IMR-90 (cell line): ENCODE results near the gene PPP1CA. TPM values are rescaled to one million over a fixed set of nuclear protein-coding genes. Genes with fewer than 3 reads are reported as not detected.

Experiments
- ATAC-seq: fragments of 200-7000 bp; cut with Tn5 transposase; 2 replicates; pipeline ENCODE4 v1.9.1; 2020; ENCODE audit warnings: low read depth, mild to moderate bottlenecking, moderate library complexity
- BruUV-seq: library from RNA; stranded (reverse); fragments of 400-500 nt; replicated peaks from 2 replicates; lab custom pipeline; 2021; lab: Mats Ljungman, UMichigan
- CTCF ChIA-PET: fragments of 300-600 bp; formaldehyde crosslinking; extraction: SDS; loops from one replicate; lab custom pipeline; 2021; ENCODE audit warnings: antibody characterized with exemption; lab: Yijun Ruan, JAX
- POLR2A ChIA-PET: fragments of 300-600 bp; sonication (Branson Sonifier 250); formaldehyde crosslinking; loops from one replicate; lab custom pipeline; 2022; ENCODE audit warnings: antibody characterized with exemption; ENCODE audit not compliant: unreplicated experiment; lab: Charles Lee
- DNase-seq: peaks from one replicate; pipeline ENCODE4 v3.0.0; 2013
- H2AFZ ChIP-seq: replicated peaks from 2 replicates; pipeline ENCODE3; 2013; ENCODE audit warnings: low read length, mild to moderate bottlenecking; ENCODE audit not compliant: poor library complexity
- H2AK5ac ChIP-seq: 2 replicates; pipeline ENCODE4 v1.6.1; 2013; ENCODE audit warnings: low read depth, low read length, inconsistent platforms
- H2AK9ac ChIP-seq: replicated peaks from 2 replicates; pipeline ENCODE3; 2013; ENCODE audit warnings: mild to moderate bottlenecking, low read depth, low read length, moderate library complexity; ENCODE audit not compliant: poor library complexity
- H2BK120ac ChIP-seq: 2 replicates; pipeline ENCODE4 v1.6.1; 2013; ENCODE audit warnings: low read depth, low read length, inconsistent platforms
- H2BK15ac ChIP-seq: 3 replicates; pipeline ENCODE4 v1.6.1; 2013; ENCODE audit warnings: low read depth, low read length, inconsistent platforms
- H2BK20ac ChIP-seq: 2 replicates; pipeline ENCODE4 v1.6.1; 2013; ENCODE audit warnings: low read depth, mild to moderate bottlenecking, inconsistent platforms, low read length, moderate library complexity
- H2BK5ac ChIP-seq: 2 replicates; pipeline ENCODE4 v1.6.1; 2013; ENCODE audit warnings: mild to moderate bottlenecking, low read depth, low read length, inconsistent platforms; ENCODE audit not compliant: poor library complexity, severe bottlenecking
- H3K14ac ChIP-seq: replicated peaks from 2 replicates; pipeline ENCODE4 v1.6.1; 2013; ENCODE audit warnings: low read depth, low read length, inconsistent platforms
- H3K18ac ChIP-seq: 2 replicates; pipeline ENCODE4 v1.6.1; 2013; ENCODE audit warnings: low read depth, low read length, control low read depth
- H3K23ac ChIP-seq: 2 replicates; pipeline ENCODE4 v1.6.1; 2013; ENCODE audit warnings: low read depth, low read length, inconsistent platforms
- H3K27ac ChIP-seq: 2 replicates; pipeline ENCODE4 v1.5.1; 2013; ENCODE audit warnings: mild to moderate bottlenecking, control low read depth, low read length; ENCODE audit not compliant: insufficient read depth
- H3K27me3 ChIP-seq: 2 replicates; pipeline ENCODE4 v1.6.1; 2013; ENCODE audit warnings: low read length; ENCODE audit not compliant: control insufficient read depth, insufficient read depth
- H3K36me3 ChIP-seq: 2 replicates; pipeline ENCODE4 v1.6.1; 2013; ENCODE audit warnings: low read length, mixed read lengths; ENCODE audit not compliant: control insufficient read depth, insufficient read depth
- H3K4ac ChIP-seq: 2 replicates; pipeline ENCODE4 v1.6.1; 2013; ENCODE audit warnings: low read depth, low read length, inconsistent platforms
- H3K4me1 ChIP-seq: 2 replicates; pipeline ENCODE4 v1.6.1; 2013; ENCODE audit warnings: low read length, mixed read lengths; ENCODE audit not compliant: control insufficient read depth, insufficient read depth
- H3K4me2 ChIP-seq: 2 replicates; pipeline ENCODE4 v1.6.1; 2013; ENCODE audit warnings: low read depth, mild to moderate bottlenecking, control low read depth, low read length, moderate library complexity
- H3K4me3 ChIP-seq: 2 replicates; pipeline ENCODE4 v1.5.1; 2013; ENCODE audit warnings: low read depth, mild to moderate bottlenecking, control low read depth, low read length, moderate library complexity; ENCODE audit not compliant: insufficient read depth
- H3K56ac ChIP-seq: 2 replicates; pipeline ENCODE4 v1.6.1; 2013; ENCODE audit warnings: low read length, inconsistent platforms; ENCODE audit not compliant: insufficient read depth; ENCODE audit errors: extremely low read depth
- H3K79me1 ChIP-seq, 2 experiments: 2 replicates each; pipeline ENCODE4 v1.6.1; 2013; ENCODE audit warnings: low read length in 2 of 2, inconsistent platforms in 1 of 2, low read depth in 1 of 2
- H3K9ac ChIP-seq: 2 replicates; pipeline ENCODE4 v1.6.1; 2013; ENCODE audit warnings: low read depth, low read length, control low read depth
- H3K9me1 ChIP-seq: 2 replicates; pipeline ENCODE4 v1.6.1; 2013; ENCODE audit warnings: low read length, inconsistent platforms; ENCODE audit not compliant: insufficient read depth
- H3K9me3 ChIP-seq: 2 replicates; pipeline ENCODE4 v1.6.1; 2013; ENCODE audit warnings: low read length; ENCODE audit not compliant: control insufficient read depth, insufficient read depth
- H4K20me1 ChIP-seq: 2 replicates; pipeline ENCODE4 v1.6.1; 2013; ENCODE audit warnings: low read length, inconsistent platforms; ENCODE audit not compliant: insufficient read depth
- H4K5ac ChIP-seq: 2 replicates; pipeline ENCODE4 v1.6.1; 2013; ENCODE audit warnings: mild to moderate bottlenecking, low read depth, low read length, control low read depth
- H4K8ac ChIP-seq, 2 experiments: 2 replicates each; pipeline ENCODE4 v1.6.1; 2013; ENCODE audit warnings: low read depth in 2 of 2, low read length in 2 of 2, control low read depth in 1 of 2, inconsistent platforms in 1 of 2
- H4K91ac ChIP-seq: 2 replicates; pipeline ENCODE4 v1.6.1; 2013; ENCODE audit warnings: low read depth, low read length, inconsistent platforms; ENCODE audit not compliant: insufficient read depth
- BHLHE40 ChIP-seq: fragments of 150-350 bp; IDR thresholded peaks from 2 replicates; pipeline ENCODE4 v1.6.1; 2016; ENCODE audit warnings: mild to moderate bottlenecking, low read depth, low read length
- CEBPB ChIP-seq: IDR thresholded peaks from 2 replicates; pipeline ENCODE4 v1.6.1; 2012; ENCODE audit warnings: low read depth, low read length, improper control_type of control experiment
- ELK1 ChIP-seq: fragments of 150-350 bp; IDR thresholded peaks from 2 replicates; pipeline ENCODE4 v1.6.1; 2016; ENCODE audit warnings: low read depth, mild to moderate bottlenecking, low read length, moderate library complexity, borderline replicate concordance
- FOS ChIP-seq: fragments of 150-350 bp; IDR thresholded peaks from 2 replicates; pipeline ENCODE4 v1.6.1; 2016; ENCODE audit warnings: low read depth, low read length
- MAFK ChIP-seq: IDR thresholded peaks from 2 replicates; pipeline ENCODE4 v1.6.1; 2012; ENCODE audit warnings: low read depth, low read length, improper control_type of control experiment
- MXI1 ChIP-seq: IDR thresholded peaks from 2 replicates; pipeline ENCODE4 v1.6.1; 2012; ENCODE audit warnings: low read depth, mild to moderate bottlenecking, low read length, moderate library complexity, borderline replicate concordance
- NFE2L2 ChIP-seq: fragments of 150-350 bp; IDR thresholded peaks from 2 replicates; pipeline ENCODE4 v1.6.1; 2016; ENCODE audit warnings: low read depth, mild to moderate bottlenecking, low read length
- POLR2A ChIP-seq: IDR thresholded peaks from 2 replicates; pipeline ENCODE4 v1.6.1; 2012; ENCODE audit warnings: mild to moderate bottlenecking, low read depth, low read length
- RAD21 ChIP-seq: IDR thresholded peaks from 2 replicates; pipeline ENCODE4 v1.6.1; 2012; ENCODE audit warnings: low read length, improper control_type of control experiment
- RFX5 ChIP-seq: IDR thresholded peaks from 2 replicates; pipeline ENCODE4 v1.8.0; 2012; ENCODE audit warnings: low read depth, mild to moderate bottlenecking, low read length, moderate library complexity
- SMC3 ChIP-seq: fragments of 150-350 bp; IDR thresholded peaks from 2 replicates; pipeline ENCODE4 v1.6.1; 2016; ENCODE audit warnings: low read depth, mild to moderate bottlenecking, antibody characterized with exemption, low read length, moderate library complexity
- WGBS, 2 experiments: methylation state at CpG; one replicate each; pipeline versions ENCODE4 v1.1.5 to v1.1.7; 2013; ENCODE audit warnings: missing lambda C conversion rate in 2 of 2; ENCODE audit not compliant: insufficient read length in 1 of 2; ENCODE audit errors: extremely low coverage in 2 of 2; 5-methylcytosine and 5-hydroxymethylcytosine counted together
- dilution Hi-C: fragments of 300-500 bp; cut with HindIII; formaldehyde crosslinking; loops from one replicate; pipeline ENCODE4 v1.14.3; 2018; ENCODE audit warnings: low sequenced_read_pairs; ENCODE audit not compliant: unreplicated experiment
- in situ Hi-C: fragments of 300-500 bp; cut with MboI; formaldehyde crosslinking; loops from 3 replicates; pipeline ENCODE4 v1.14.3; 2019; ENCODE audit warnings: low sequenced_read_pairs, inconsistent platforms, mixed read lengths
- intact Hi-C: fragments of 100-400 bp; cut with micrococcal nuclease; formaldehyde crosslinking; loops from 2 replicates; pipeline ENCODE4 v1.10.0; 2022
- polyA plus RNA-seq, 3 experiments: library from polyadenylated mRNA; depleted of rRNA; stranded (reverse); fragments of >200 nt; gene quantifications; 2 replicates each; pipeline ENCODE4 v1.2.3, GENCODE V29; 2012; ENCODE audit warnings: low replicate concordance in 1 of 3
- total RNA-seq: library from RNA; depleted of rRNA; stranded (reverse); fragments of >200 nt; gene quantifications from 2 replicates; pipeline ENCODE4 v1.2.3, GENCODE V29; 2012
- TF ChIP-seq, protein P1 (sequence below): conservative IDR thresholded peaks from 2 replicates; pipeline ENCODE4 v1.5.1; 2012; ENCODE audit warnings: mild to moderate bottlenecking, low read depth, low read length, improper control_type of control experiment
- TF ChIP-seq, protein P2 (sequence below): fragments of 150-350 bp; IDR thresholded peaks from 2 replicates; pipeline ENCODE4 v1.6.1; 2017; ENCODE audit warnings: mild to moderate bottlenecking, antibody characterized with exemption, low read length, low read depth

Gene PPP1CA
- total and polyA plus RNA-seq, 2 of the 4 experiments (the other 2 are of a cell fraction) = 228 to 313 TPM

DNA sequence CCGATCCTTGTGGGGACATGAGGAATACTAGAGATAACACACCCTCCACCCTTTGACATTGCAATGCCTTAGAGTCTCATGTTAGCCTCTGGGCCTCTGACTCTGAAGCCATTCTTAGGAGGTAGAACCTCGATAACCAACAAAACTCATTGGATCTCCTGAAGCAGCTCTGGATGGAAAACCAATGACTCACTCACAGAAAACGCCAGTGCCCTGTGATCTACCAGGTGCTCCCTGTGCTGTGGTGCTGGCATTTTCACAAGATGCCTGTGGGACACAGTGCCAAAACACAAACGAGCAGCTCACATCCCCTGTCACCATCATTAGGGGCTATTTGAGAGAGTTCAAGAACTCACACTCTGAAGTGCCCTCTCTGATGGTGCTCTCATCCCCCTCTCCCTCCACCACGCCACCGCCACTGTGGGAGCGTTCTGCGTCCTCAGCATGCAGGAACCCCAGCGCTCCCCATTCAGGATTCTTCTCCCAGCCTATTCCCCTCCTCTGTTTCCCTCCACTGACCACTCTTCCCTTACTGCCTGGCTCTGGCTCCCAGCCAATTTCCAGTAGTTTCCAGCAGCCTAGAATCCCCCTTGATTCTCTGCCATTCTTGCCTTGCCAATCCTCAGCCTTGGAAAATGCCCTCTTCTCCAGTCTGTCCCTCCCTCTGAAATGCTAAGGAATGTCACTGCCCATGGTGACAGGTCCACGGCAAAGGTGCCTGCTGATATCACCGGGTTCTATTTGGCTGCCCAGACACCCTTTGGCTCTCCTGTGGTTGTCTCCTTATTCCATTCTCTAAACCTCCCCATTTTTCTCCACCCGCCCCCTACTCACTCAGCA is 43.6 kb downstream of the PPP1CA start:
- H2BK15ac ChIP-seq = peak overlapping the region; percentile 60; the same call in 1 of the 3 replicates
- peak overlapping the region; percentile 35; the same call in 1 of the 2 replicates for H2BK20ac ChIP-seq
- no peak overlapping the region for H2AFZ ChIP-seq
- peak overlapping the region; percentile 74 for H2BK5ac ChIP-seq
- H3K9me3 ChIP-seq = no peaks in the 10 kb centered on the region
- dilution Hi-C loops = no loop called here
- POLR2A ChIA-PET = no interaction called here
- 0 out of 2 replicates have a peak overlapping the region, but pooled peaks have one; percentile 24 for H2BK120ac ChIP-seq
- H3K9me1 ChIP-seq = peaks cover 17% of the 10 kb centered on the region
- no peaks in the 10 kb centered on the region for H3K27me3 ChIP-seq
- WGBS, 2 experiments = 71 to 100% methylated on average over 1 to 3 of the region's 12 CpGs
- in situ Hi-C loops = no loop called here
- peaks cover 11 to 40% of the 10 kb centered on the region in 2 experiments; a peak in 3 of 4 replicates for H3K79me1 ChIP-seq
- H3K18ac ChIP-seq = no peak overlapping the region
- peak overlapping the region; percentile 65 for H2AK9ac ChIP-seq
- no TSS peak for BruUV-seq
- H3K9ac ChIP-seq = peak overlapping the region; percentile 34
- H4K8ac ChIP-seq = peak overlapping the region; percentile 62 to 84; a peak in 3 of 4 replicates
- H3K23ac ChIP-seq = peak overlapping the region; percentile 65; the same call in 1 of the 2 replicates
- peak overlapping the region; percentile 13; the same call in 1 of the 2 replicates for H3K4me2 ChIP-seq
- DNase-seq (peak; percentile 71), ATAC-seq (no peak)
- intact Hi-C loops = loop anchor here (1.0 to 2.0 kb wide), 2 partner anchors 13 to 24 kb away; no protein-coding TSS in a partner anchor
- H3K27ac ChIP-seq = peak overlapping the region; percentile 16; the same call in 1 of the 2 replicates
- H3K36me3 ChIP-seq = peaks cover 2% of the 10 kb centered on the region; the same call in 1 of the 2 replicates
- peaks cover 35% of the 10 kb centered on the region for H3K4me1 ChIP-seq
- H3K56ac ChIP-seq = no peak overlapping the region
- peak overlapping the region; percentile 71; the same call in 1 of the 2 replicates for H4K91ac ChIP-seq
- H3K4ac ChIP-seq = peak overlapping the region; percentile 82; the same call in 1 of the 2 replicates
- peak overlapping the region; percentile 27; the same call in 1 of the 2 replicates for H4K5ac ChIP-seq
- H3K14ac ChIP-seq = 0 out of 2 replicates have a peak overlapping the region, but pooled peaks have one; percentile 38
- CTCF ChIA-PET = interaction anchor here (0.5 to 10.1 kb wide), 4 partner anchors 10 to 111 kb away, joined by 3 to 128 read pairs (median 8); no protein-coding TSS in a partner anchor
- peaks cover 3% of the 10 kb centered on the region; the same call in 1 of the 2 replicates for H4K20me1 ChIP-seq
- peak overlapping the region; percentile 72 for H2AK5ac ChIP-seq
- no peak overlapping the region for H3K4me3 ChIP-seq
- TF ChIP-seq MXI1 = no peak
- TF ChIP-seq CEBPB = no peak
- TF ChIP-seq RAD21 = no peak
- TF ChIP-seq SMC3 = no peak
- TF ChIP-seq MAFK = no peak
- TF ChIP-seq BHLHE40 = no peak
- TF ChIP-seq, protein P1, sequence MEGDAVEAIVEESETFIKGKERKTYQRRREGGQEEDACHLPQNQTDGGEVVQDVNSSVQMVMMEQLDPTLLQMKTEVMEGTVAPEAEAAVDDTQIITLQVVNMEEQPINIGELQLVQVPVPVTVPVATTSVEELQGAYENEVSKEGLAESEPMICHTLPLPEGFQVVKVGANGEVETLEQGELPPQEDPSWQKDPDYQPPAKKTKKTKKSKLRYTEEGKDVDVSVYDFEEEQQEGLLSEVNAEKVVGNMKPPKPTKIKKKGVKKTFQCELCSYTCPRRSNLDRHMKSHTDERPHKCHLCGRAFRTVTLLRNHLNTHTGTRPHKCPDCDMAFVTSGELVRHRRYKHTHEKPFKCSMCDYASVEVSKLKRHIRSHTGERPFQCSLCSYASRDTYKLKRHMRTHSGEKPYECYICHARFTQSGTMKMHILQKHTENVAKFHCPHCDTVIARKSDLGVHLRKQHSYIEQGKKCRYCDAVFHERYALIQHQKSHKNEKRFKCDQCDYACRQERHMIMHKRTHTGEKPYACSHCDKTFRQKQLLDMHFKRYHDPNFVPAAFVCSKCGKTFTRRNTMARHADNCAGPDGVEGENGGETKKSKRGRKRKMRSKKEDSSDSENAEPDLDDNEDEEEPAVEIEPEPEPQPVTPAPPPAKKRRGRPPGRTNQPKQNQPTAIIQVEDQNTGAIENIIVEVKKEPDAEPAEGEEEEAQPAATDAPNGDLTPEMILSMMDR = no peak
- TF ChIP-seq FOS = no peak
- no peak for TF ChIP-seq NFE2L2
- TF ChIP-seq, protein P2, sequence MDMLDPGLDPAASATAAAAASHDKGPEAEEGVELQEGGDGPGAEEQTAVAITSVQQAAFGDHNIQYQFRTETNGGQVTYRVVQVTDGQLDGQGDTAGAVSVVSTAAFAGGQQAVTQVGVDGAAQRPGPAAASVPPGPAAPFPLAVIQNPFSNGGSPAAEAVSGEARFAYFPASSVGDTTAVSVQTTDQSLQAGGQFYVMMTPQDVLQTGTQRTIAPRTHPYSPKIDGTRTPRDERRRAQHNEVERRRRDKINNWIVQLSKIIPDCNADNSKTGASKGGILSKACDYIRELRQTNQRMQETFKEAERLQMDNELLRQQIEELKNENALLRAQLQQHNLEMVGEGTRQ = no peak
- no peak for TF ChIP-seq RFX5
- TF ChIP-seq ELK1 = no peak
- TF ChIP-seq POLR2A = no peak
